ENCODE data around the gene CPNE6.
A peak's percentile ranks its signal among the peaks of the same experiment; 100 is the strongest.

Gene CPNE6

GRCh38 chr14:24086193-24086955, 15.0 kb downstream of the CPNE6 start:
- DNase-seq (ENCODE audit: low read depth), result no peak

- DNase-seq (ENCODE audit: low read depth), result no peak
Measured at GRCh38 chr14:24087004-24087403, 15.6 kb downstream of the CPNE6 start.

DNA sequence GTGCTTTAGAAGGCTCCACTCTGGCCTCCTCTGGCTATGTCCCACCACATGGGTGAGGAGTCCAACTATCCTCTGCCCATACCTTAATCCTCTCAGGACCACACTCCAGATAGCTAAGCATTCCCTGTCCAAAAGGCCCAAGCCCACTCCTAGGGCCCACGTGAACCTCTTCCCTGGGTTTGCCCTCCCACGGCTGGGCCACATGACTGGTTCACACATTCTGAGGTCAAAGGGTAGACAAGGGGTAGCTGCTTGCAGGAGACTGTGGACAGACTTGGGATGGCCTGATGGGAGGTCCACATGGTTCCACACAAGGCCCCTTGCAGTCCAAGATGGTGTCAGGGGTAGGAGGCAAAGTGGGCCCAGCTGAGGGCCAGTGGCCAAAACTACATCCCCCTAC, 16.7 kb downstream of the CPNE6 start:
- DNase-seq (ENCODE audit: low read depth), result no peak

GRCh38 chr14:24089890-24090289, 18.5 kb downstream of the CPNE6 start:
- DNase-seq (ENCODE audit: low read depth), result no peak

DNA sequence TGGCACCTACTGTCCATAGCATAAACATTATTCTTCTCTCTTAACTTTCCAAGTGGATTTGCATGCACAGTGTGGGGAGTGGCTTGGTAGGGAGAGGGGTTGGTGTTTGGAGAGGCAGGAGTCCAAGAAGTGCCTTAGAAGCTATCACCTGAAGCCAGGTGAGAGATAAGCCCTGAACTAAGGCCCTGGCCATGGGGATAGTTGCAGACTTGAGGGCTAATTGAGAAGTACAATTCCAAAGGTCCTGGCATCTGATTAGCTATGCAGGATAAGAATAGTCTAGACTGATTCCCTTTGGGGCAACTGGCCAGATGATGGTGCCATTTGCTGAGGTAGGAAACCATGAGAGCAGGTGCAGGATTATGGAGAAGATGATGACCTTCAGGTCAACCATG, 20.7 kb downstream of the CPNE6 start:
- DNase-seq (ENCODE audit: low read depth), result no peak

- no peak for DNase-seq (ENCODE audit: low read depth)
Measured at GRCh38 chr14:24092505-24093206, 21.3 kb downstream of the CPNE6 start.

DNA sequence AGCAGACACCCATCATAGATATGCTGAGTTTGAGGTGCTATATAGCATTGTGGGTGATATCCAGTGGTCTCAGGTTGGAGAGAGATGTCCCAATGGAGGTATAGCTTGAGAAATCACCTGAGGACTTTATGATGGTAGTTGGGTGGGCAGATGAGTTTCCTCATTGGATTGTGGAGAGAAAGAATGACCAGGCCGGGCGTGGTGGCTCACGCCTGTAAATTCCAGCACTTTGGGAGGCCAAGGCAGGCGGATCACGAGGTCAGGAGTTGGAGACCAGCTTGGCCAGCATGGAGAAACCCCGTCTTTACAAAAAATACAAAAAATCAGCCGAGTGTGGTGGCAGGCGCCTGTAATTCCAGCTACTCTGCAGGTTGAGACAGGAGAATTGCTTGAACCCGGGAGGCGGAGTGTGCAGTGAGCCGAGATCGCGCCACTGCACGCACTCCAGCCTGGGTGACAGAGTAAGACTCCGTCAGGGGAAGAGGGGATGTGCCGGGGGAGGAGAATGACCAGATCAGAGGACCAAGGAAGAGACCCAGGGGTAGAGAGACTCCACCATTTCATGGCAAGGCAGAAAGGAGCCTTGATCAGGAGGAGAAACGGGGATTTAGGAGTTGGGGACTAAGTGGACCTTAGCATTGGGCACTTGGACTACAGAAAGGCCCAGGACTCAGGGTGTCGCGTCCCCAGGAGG, 22.0 kb downstream of the CPNE6 start:
- no peak for DNase-seq (ENCODE audit: low read depth)

DNA sequence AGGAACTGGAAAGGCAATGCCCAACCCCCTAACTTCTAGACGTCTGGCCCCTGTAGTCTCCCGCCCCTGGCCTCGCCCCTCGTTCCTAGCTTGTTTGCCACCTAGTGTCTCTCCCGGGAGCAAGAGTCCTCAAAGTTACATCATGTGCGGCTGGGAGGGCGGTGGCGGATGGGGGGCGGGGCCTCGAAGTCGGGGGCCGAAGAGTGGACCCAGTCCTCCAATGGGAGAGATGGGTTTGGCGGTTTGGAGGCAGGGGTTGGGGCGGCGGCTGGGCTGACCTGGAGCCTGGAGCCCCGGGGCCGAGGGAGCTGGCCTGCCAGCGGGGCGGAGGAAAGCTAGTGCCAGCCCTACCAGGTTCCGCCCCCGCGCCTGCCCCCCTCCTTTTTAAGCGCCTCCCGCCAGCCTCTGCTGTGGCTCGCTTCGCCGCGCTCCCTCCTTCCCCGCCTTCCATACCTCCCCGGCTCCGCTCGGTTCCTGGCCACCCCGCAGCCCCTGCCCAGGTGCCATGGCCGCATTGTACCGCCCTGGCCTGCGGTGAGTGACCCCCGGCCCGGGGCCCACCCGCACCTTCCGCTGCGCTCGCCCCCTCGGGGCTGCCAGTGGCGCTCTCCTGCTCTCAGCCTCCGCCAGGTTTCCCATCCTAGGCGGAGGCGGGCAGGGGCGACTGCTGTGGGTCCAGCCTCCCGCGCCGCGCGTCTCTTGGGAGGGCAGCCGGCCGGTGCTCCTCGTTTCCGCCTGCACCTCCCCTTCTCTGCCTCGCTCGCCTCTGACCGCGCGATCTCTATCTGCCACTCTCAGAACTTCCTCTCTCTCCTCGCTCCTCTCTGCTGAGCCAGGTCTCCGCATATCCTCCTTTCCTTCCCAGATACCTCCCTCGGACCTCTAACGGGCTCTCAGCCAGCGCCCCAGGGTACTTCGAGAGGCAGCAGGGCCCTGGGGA, 22.8 kb downstream of the CPNE6 start, which contains the start of gene PCK2:
TSS of gene PCK2 (plus strand) at position 411 of the 940 bp plus-strand sequence. CDS start at position 506, 95 bp downstream.
- DNase-seq (ENCODE audit: low read depth), result peak; percentile 73

DNA sequence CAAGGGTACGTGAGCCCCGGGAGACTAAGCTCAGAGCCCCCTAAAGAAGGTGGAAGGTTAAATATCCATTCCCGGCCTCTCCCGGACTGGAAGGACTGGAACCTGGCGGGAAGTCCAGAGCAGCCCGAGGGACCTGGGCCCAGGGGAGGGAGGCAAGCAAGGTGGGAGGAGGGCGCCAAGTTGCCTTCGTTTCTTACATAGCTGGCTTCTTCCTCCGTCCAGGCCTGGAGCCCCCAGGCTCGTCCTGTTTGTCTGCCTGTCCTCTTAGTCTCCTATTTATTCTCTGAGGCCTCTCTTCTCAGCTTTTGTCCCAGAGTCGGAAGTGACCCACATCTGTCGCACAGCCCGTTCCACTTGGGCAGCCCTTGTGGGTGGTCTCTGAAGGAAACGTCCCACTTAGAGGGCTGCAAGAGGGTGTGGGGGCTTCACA, 23.5 kb downstream of the CPNE6 start:
- no peak for DNase-seq (ENCODE audit: low read depth)

DNA sequence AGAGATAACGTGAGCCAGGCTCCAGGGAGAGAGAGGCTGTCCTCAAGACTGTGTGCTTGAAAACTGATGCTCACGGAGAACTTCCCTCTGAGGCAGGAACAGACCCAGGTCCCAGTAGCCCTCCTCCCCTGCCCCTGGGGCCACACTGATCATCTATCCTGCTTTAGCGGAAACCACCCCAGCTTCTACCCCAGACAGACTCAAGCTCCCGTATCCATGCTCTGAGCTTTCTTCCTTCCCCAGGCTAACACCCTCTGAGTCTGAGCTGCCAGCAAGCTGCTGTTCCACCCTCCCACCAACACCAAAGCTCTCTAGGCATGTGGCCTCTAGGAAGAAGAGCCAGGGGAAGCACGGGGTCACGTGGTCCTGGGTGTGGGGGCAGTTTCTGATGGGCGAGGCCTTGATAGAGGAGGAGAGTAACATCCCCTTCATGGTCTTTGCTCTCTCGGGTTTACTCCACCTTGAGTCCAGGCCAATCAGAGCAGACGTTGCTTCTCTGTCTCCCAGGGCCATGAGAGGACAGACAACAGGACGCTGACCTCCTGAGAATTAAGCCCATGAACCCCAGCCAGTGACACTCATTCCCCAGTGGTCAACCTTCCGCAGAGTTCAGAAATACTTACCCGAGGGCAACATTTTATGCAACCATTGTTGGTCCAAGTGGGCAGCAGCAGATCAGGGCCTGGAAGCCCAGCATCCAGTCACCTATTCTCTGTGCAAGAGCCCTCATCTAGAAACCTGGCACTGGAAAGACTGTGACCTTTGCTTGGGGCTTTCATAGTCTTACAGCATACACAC, 24.1 kb downstream of the CPNE6 start:
- DNase-seq (ENCODE audit: low read depth), result peak; percentile 30

DNA sequence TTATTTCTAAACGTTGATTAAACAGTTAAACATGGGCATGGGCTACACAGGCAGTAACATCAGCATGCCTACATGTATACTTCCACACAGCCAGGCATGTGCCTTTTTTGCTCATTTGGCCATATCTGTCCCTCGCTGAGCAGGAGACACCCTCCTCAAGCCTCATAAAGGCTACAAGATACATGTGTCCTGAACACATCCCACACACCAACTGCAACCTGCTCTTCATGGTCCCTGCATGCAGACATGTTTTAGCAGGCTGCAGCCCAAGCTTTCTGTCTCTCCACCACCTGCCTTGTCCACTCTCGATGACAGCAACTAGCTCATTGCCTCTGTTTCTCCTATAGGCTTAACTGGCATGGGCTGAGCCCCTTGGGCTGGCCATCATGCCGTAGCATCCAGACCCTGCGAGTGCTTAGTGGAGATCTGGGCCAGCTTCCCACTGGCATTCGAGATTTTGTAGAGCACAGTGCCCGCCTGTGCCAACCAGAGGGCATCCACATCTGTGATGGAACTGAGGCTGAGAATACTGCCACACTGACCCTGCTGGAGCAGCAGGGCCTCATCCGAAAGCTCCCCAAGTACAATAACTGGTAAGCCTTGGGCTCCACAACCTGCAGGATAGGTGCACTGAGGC, 25.3 kb downstream of the CPNE6 start:
- DNase-seq (ENCODE audit: low read depth), result no peak

- no peak for DNase-seq (ENCODE audit: low read depth)
Measured at GRCh38 chr14:24098229-24098926, 27.0 kb downstream of the CPNE6 start.

DNA sequence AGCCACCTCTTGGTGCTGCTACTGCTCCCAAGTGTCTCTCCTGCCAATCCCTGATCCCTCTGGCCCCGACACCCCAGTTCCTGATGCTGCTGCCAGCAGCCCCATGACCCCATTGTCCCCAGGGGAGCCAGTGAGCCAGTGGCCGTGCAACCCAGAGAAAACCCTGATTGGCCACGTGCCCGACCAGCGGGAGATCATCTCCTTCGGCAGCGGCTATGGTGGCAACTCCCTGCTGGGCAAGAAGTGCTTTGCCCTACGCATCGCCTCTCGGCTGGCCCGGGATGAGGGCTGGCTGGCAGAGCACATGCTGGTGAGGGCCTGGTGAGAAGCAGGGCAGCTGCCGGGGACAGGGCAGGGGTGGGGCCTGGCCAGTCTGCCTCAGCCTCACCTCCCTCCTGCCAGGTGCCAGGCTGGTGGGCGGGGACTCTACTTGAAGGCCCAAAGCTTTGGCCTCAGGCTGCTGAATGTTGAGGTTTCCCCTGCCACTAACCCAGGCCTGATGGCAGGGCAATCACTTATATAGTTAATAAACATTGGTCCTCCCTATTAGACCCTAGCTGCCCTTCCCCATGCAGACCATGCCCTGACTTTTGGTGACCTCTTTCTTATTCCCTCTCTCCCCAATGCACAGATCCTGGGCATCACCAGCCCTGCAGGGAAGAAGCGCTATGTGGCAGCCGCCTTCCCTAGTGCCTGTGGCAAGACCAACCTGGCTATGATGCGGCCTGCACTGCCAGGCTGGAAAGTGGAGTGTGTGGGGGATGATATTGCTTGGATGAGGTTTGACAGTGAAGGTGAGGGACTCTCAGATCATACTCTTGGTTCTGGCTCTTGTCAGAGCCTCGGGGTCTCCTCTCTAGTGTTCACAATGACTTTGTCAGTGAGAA, 27.8 kb downstream of the CPNE6 start:
- DNase-seq (ENCODE audit: low read depth), result no peak

DNA sequence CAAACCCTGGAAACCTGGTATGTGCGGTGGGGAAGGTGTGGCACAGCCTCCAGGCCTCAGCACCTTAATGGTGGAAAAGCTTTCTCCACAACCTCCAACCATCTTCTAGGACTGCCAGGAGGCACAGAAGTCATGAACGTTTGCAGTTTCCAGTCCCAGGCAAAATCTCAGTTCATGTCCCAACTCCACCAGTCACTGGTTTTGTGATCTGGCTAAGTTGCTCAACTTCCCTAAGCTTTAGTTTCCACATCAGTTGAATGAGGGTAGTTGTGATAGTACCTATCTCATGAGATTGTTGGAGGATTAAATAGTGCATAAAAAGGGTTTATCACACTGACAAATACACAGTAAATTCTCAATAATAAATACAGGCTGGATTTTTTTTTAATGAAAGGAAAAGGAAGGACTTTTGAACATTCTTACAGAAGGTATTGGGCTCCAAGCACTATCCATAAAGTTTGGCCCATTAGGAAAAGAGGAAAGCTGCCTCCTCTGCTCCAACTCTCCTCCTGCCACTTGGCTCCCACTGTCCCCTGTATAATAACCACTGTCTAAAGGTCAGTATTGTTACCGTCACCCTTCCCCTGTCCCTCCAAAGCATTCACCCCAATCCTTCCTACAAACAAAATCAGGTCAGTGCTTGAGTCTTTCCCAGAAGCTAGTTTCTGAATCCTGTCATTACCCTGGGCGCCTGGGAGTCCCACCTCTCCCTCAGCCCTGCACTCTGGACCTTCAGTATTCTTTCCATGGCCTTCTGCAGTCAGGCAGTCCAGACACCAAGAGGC, 29.0 kb downstream of the CPNE6 start:
- DNase-seq (ENCODE audit: low read depth), result no peak

DNA sequence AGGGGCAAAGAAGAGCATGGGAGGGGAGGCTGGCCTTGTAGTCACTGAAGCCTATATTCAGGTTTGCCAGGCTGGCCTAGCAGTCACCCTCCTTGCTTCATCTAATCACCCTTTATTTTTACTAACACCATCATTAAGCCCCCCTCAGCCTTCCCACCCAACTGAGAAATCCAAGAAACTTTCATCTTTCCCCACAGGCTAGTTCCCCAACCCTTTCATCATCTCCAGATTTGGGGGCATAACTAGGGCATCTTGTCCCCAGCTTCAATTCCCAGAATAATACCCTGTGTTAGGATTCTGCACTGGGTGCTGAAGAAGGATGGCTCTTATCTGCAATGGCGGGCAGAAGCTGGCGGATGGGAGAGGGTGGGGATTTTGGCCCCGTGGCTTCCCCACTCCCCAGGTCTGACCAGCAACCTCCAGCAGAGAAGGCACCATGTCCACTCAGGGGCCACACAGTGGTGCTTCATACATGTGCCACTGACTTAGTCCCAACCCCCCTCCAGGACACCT, 29.7 kb downstream of the CPNE6 start:
- no peak for DNase-seq (ENCODE audit: low read depth)

DNA sequence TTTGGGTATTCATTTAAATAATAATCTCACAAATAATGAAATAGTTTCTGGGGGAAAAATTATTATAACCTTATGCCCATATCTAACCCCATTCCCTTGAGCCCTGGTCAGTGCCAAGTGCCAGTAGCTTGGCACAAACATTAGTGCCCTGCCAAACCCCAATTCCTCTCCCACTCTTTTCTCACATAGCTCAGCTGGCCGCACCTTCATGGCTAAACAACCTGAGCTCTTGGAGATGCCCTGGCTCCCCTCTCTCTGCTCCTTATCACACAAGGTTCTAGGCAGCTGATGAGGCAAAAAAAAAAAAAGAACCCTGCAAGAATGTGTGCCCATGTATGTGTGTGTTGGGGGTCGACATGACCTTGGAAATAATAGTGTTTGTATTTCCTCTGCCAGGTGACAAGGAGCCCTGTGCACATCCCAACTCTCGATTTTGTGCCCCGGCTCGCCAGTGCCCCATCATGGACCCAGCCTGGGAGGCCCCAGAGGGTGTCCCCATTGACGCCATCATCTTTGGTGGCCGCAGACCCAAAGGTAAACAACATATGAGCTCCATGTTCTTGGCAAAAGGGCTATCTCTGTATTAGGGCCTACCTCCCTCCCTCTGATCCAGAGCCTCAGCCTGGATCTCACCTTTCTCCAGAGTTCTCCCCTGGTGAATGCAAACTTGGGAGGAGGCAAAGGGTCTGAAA, 31.1 kb downstream of the CPNE6 start:
- DNase-seq (ENCODE audit: low read depth), result no peak

DNA sequence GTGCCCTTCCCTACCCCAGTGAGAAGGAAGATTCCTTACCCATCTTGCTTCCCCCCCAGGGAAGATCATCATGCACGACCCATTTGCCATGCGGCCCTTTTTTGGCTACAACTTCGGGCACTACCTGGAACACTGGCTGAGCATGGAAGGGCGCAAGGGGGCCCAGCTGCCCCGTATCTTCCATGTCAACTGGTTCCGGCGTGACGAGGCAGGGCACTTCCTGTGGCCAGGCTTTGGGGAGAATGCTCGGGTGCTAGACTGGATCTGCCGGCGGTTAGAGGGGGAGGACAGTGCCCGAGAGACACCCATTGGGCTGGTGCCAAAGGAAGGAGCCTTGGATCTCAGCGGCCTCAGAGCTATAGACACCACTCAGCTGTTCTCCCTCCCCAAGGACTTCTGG, 32.1 kb downstream of the CPNE6 start:
- DNase-seq (ENCODE audit: low read depth), result no peak

Measured in stimulated activated CD8-positive, alpha-beta memory T cell treated with anti-CD3 and anti-CD28 coated beads, Interleukin-7, amount 100 ng/mL, for 24 hours (primary cell).